ENCODE results near the gene C15orf39.
"Not testable (repeated sequence)": the region's sequence is repeated elsewhere in the genome, so short reads cannot be mapped to it uniquely, and the experiment has no call there.

The C15orf39 gene

GRCh38 chr15:75231836-75232235 lies 30.2 kb downstream of the C15orf39 start:
- DNase-seq (ENCODE audit: low read depth): no peak

DNA sequence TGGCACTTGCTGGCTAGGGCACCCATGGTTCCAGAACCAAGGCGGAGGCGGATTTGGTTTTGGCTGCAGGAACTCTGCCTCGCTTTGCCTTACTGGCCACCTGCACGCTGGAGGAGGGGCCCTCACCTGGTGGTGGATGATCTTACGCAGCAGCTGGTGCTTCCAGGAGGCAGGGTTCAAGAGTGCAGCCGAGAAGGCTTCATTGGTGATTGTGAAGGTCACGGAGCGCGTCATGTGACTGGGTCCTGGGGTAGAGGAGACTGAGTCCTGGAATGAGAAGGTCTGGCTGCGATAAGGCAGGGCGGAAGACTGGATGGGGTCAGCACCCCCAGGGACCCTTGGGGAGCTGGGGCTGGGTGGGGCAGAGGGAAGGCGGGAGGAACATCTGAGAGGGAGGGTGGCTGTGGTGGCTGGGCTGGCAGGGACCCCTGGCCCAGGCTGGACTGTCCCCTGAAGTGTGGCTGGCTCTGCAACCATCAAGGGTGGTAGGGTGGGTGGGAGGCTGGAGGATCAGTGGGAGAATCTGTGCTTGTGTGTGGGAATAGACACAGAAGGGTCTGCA lies 30.7 kb downstream of the C15orf39 start:
- DNase-seq (ENCODE audit: low read depth): no peak

GRCh38 chr15:75232826-75233503 lies 31.3 kb downstream of the C15orf39 start:
- no peak for DNase-seq (ENCODE audit: low read depth)

DNA sequence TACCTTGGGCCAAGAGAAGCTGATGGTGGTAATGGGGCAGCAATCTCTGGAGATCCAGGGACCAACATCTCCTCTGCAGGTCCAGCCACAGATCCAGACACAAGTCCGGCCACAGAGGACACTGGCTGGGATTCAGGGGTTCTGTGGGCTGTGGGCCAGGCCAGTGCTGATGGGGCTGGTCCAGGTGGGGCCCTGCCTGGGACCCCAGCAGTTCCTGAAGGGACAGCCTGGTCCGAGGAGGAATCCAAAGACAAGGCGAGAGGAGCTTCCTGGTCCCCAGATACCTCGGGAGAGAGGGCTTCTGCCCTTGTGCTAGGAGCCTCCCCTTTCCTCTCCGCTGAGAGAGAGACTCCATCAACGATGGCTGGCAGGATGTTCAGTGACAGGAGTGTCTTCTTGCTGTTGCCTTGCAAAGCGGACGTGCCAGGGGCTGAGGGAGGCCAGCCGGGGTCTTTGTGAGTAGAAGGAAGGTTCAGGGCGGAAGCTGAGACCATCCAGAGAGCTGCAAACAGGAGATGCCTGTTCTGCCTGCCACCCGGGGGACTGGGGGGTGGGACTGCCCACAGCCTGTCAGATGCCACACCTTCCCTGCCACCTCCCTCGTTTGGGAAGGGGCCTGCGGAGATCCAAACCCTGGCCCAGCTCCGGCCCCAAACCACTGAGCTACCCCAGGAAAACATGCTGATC lies 32.0 kb downstream of the C15orf39 start:
- DNase-seq (ENCODE audit: low read depth): no peak

DNA sequence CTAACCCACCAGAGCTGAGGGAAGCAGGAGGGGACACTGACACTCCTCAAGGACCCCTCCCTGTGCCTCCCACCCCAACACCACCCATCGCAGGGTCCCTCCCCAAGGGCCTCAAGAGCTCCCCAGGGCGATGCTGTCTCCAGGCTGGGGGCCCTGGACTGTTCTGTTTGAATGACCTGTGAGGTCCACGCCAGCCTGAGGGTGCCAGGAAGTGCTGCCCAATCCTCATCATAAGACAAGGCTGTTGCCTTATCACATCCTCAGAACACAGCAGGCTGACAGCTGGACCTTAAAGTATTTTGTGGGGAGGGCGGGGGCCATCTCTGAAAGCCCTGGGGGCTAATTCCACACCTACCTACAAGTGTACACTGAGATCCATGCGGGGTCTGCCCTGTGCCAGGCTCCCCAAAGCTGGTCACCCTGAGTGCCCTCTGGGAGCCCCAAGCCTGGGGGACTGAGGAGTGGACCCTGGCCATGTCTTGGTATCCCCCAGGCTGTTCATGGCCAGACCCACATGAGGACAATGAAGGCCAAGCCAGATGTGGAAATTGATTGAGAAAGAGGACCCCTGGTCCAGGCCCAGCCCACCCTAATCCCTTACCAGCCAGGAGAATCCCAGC lies 32.6 kb downstream of the C15orf39 start:
- DNase-seq (ENCODE audit: low read depth): no peak

DNA sequence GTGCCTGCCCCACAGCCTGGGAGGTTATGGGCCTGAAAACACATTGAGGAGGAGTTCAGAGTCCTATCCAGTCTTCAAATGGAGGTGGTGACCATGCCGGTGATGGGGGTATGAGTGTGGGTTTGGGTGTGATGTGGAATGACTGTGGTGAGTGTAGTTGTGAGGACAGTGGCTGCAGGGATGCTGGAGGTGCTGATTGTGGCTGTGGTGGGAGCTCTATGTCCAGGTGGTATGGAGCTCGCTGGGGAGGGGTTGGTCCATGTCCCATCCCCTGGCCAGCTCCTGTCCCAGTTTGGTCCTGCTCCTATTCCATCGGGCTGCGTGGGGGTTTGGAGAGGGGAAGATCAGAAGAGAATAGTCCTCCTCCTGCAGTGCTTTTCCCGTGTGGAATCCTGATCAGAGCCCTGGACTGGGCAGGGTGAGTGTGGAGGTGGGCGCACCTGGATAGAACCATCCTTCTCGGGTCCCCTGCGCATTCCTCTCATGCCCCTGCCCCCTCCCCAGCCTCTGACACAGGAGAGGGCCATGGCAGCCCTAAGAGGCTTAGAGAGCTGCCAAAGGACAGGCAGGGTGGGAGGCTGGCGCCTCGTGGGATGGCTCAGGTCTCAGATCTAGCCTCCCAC lies 33.5 kb downstream of the C15orf39 start:
- no peak for DNase-seq (ENCODE audit: low read depth)

- DNase-seq (ENCODE audit: low read depth): no peak
Observed at GRCh38 chr15:75235760-75236729, 34.4 kb downstream of the C15orf39 start.

GRCh38 chr15:75237316-75237982 lies 35.8 kb downstream of the C15orf39 start:
- DNase-seq (ENCODE audit: low read depth): no peak

DNA sequence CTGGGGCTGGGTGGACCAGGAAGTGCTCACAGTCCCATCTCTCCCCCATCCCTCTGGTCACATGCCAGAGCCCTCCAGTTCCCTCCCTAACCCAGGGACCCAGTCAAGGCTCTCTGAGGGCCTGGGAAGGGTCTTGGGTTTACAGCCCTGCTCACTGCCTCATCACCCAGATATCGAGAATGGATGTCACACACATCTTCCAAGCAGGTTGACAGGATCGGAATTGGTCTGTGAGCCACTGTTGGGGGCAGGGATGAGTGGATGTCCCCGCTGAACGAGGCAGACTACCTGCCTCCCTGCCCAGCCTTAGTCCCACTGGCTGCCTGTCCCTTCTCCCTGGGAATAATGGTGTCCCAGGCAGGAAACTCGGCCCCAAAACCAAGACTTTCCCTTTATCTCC lies 36.5 kb downstream of the C15orf39 start:
- DNase-seq (ENCODE audit: low read depth): no peak

- not testable (repeated sequence) for DNase-seq (ENCODE audit: low read depth)
Observed at GRCh38 chr15:75245741-75246140, 44.1 kb downstream of the C15orf39 start.

DNA sequence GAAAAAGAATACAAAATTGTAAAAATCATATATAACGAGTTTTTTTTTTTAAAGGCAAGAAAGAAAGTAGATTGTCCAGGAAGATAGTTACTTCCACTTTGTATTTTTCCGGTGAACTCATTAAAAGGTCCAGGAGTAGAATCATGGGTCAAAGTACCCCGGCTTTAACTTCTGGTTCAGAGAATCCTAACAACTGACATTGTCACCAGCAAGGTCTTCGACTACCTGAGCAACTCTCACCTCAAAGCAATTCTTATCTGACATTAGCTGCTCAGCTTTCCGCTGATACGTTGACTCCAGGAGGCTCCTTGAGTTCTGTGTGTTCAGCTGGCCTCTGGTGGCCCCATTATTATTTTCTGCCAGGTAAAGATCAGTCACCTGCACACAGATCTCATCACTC lies 47.3 kb downstream of the C15orf39 start:
- not testable (repeated sequence) for DNase-seq (ENCODE audit: low read depth)

DNA sequence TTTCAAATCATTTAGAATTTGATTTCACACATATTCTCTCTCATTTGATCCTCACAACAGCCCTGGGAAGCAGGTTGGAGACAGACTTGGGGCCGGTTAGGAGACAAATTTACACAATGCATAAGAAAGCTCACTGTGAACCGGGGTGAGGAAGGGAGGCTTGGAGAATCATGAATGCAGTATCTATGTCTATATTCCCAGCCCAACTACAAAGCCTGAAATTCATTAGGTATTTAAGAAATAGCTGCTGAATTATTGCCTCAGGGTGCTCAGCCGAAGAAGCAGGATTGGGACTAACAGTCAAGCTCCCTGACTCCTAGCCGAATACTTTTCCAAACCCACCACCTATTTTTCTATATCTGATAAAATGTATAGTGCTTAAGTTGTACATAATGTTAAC lies 48.0 kb downstream of the C15orf39 start:
- DNase-seq (ENCODE audit: low read depth): no peak

DNA sequence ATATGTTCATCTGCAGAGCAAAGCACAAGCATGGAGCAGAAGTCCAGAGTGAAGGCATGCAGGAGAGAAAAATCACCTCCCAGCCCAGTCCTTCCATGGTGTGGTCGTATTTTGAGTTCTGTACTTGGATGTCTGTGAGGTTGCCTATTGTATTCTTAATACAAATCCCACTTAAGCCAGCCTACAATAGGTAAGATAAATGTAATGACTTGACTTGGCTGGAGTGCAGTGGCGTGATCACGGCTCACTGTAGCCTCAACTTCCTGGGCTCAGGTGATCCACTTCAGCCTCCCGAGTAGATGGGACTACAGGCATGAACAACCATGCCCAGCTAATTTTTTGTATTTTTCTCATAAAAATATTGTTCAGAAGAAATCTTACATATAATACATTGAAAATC lies 49.7 kb downstream of the C15orf39 start:
- DNase-seq (ENCODE audit: low read depth): not testable (repeated sequence)

GRCh38 chr15:75252285-75252684 lies 50.6 kb downstream of the C15orf39 start:
- DNase-seq (ENCODE audit: low read depth): not testable (repeated sequence)

DNA sequence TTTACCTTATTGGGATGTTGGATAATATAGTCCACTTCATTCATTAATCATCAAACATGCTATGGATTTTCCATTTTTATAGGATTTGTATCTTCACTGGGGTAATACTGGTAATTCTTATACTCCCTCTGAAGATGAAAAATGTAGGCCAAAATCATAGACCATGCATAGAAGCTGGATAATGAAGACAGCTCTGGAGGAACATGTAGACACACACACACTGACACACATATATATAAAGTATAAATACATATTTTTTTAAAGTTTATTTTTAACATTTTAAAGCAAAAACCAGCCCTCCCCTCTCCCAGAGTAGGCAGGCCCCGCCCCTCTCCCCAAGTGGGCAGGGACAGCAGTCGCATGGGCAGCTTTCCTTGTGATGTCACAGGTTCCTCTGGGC lies 56.4 kb downstream of the C15orf39 start, which contains the start of gene GOLGA6C:
GOLGA6C (plus strand) TSS at position 301 of the 400 bp plus-strand sequence. CDS start 265 bp downstream, outside the sequence.
- not testable (repeated sequence) for DNase-seq (ENCODE audit: low read depth)

DNA sequence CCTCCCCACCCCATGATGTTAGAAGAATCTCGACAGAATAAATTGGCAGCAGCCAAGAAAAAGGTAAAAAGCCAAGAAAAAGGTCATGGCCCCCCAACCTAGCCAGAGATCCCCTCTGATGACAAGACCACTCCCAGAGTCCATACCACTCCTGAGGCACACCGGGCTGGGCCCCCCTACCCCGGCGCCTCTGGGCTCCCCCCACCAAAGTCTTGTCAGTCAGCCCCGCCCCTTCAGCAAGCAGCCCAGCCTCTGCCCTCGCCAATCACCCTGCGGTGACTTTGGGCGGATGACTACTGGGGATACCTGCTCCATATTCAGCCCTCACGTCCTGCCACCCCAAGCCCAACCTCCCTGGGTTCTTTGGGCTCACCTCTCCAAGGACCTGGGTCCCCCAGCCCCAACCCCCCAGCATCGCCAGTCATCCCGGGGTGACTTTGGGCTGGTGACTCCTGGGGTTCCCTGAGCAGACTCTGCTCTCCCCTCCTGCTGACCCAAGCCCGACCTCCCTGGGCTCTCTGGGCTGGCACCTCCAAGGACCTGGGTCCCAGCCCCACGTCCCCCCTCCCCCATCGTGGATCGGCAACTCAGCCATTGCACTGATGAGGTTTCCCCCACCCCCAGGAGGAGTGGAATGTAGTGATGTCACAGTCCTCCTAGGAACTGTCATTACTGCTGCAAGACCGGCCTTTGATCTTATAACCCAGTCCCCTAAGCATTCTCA lies 57.1 kb downstream of the C15orf39 start:
- DNase-seq (ENCODE audit: low read depth): not testable (repeated sequence)

GRCh38 chr15:75259873-75260272 lies 58.2 kb downstream of the C15orf39 start:
- DNase-seq (ENCODE audit: low read depth): not testable (repeated sequence)
